Measurements from ENCODE around the gene SPATS2L. TPM values are rescaled to one million over a fixed set of nuclear protein-coding genes. Genes with fewer than 3 reads are reported as not detected.

SPATS2L gene
- total RNA-seq, 1 donor from 2014 or later: 79.9 TPM

DNA sequence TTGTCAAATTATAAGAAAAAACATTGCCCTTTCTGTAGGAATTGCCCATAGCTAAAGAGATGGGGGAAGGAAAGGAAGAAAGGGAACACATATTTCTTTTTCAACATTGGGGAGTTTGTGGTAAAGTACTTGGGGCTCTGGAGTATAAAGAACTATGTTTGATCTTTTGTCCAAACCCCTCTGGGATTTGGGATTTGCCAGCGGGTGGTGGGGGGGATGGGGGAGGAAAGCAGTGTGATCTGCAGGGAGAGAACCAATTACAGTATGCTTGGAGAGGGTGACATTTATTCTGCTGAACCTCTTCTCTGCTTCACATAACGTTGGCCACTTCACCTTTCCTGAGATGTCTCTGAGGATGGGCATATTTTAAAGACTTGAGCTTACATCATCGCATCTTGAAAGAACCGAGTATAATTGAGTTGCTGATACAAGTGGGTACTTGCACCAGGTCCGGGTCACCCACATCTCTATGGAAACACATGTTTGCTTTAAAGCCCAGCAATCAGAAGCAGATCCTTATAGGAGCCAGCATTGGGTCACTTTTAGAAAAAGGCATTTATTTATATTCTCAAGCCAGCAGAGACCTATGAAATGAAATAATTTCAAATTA, 73.1 kb downstream of the SPATS2L start:
- Histone ChIP-seq H3K4me3 (ENCODE audit: low read length in 3 of 3) (no peak overlapping the region), H3K9ac (ENCODE audit: low read depth in 1 of 3, low read length in 3 of 3) (no peak overlapping the region), H3K4me1 (ENCODE audit: control insufficient read depth in 3 of 3, insufficient read depth in 3 of 3, low read length in 3 of 3) (peaks cover 25 to 42% (median 38%) of the 10 kb centered on the region in 3 donors), H3K27ac (ENCODE audit: low read depth, low read length) (no peak overlapping the region), H3K9me3 (ENCODE audit: control insufficient read depth in 3 of 3, low read length in 3 of 3) (no peaks in the 10 kb centered on the region), H3K36me3 (ENCODE audit: control insufficient read depth in 3 of 3, insufficient read depth in 3 of 3, low read length in 3 of 3) (no peaks in the 10 kb centered on the region), H3K27me3 (ENCODE audit: control insufficient read depth in 3 of 3, insufficient read depth in 3 of 3, low read length in 3 of 3) (no peaks in the 10 kb centered on the region)

DNA sequence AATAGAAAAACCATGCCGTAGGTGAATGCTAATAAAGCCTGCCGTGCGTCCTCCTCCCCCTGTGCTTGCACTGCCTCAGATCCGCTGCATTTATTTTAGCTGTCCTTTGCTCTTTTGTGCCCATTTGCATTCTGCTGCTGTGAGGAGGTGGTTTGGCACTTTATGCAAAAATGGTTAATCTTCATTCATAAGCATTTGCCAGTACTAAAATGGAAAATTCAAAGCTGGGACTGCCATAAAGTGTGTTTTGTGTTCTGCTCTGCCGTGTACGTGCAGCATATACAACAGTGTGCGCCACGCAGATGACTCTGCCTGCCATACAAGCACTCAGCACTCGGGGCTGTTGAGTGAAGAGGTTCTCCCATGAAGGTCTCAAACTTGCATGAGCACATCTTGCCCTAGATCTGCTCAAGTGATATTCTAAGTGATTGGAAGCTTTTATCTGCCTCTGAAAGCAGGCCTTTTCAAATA, 73.6 kb downstream of the SPATS2L start:
- H3K4me1 ChIP-seq (ENCODE audit: control insufficient read depth in 3 of 3, insufficient read depth in 3 of 3, low read length in 3 of 3): peaks cover 25 to 42% (median 38%) of the 10 kb centered on the region in 3 donors
- no peaks in the 10 kb centered on the region for H3K27me3 ChIP-seq (ENCODE audit: control insufficient read depth in 3 of 3, insufficient read depth in 3 of 3, low read length in 3 of 3)
- H3K9me3 ChIP-seq (ENCODE audit: control insufficient read depth in 3 of 3, low read length in 3 of 3): no peaks in the 10 kb centered on the region
- H3K9ac ChIP-seq (ENCODE audit: low read depth in 1 of 3, low read length in 3 of 3): no peak overlapping the region
- no peak overlapping the region for H3K4me3 ChIP-seq (ENCODE audit: low read length in 3 of 3)
- no peak overlapping the region for H3K27ac ChIP-seq (ENCODE audit: low read depth, low read length)
- H3K36me3 ChIP-seq (ENCODE audit: control insufficient read depth in 3 of 3, insufficient read depth in 3 of 3, low read length in 3 of 3): no peaks in the 10 kb centered on the region

DNA sequence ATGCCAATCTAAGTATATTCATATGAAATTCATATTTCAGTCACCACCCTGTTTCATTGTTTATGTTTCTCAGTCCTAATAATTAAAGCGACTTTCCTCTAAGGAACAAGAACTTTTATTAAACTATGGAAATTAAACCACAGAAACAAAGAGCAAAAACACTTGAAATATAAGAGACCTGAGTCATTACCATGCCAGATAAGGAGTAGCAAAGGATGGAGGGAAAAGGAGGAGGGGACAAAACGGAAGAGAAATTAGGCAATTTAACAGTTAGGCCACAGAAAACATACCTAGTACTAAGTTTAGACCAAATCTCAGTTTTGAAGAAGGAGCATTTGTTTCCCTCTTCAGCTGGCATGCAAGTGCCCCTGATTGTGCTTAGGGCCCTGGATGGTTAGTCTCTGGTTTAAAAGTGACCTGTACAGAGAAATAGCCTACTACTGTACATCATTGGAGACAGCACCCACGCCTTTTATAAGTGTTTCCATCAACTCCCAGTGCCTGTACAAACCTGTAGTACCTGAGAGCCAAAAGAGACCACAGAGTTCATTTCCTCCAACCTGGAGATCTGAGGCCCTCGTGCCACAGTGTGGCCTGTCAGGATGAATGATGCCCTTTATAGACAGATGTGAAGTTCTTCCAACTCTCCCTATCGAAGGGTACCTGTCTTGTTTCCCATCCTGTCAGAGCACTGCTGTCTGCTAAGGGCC, 74.5 kb downstream of the SPATS2L start:
- H3K9me3 ChIP-seq (ENCODE audit: control insufficient read depth in 3 of 3, low read length in 3 of 3): no peaks in the 10 kb centered on the region
- H3K4me1 ChIP-seq (ENCODE audit: control insufficient read depth in 3 of 3, insufficient read depth in 3 of 3, low read length in 3 of 3): peaks cover 22 to 37% (median 31%) of the 10 kb centered on the region in 3 donors
- no peak overlapping the region for H3K27ac ChIP-seq (ENCODE audit: low read depth, low read length)
- no peaks in the 10 kb centered on the region for H3K27me3 ChIP-seq (ENCODE audit: control insufficient read depth in 3 of 3, insufficient read depth in 3 of 3, low read length in 3 of 3)
- no peaks in the 10 kb centered on the region for H3K36me3 ChIP-seq (ENCODE audit: control insufficient read depth in 3 of 3, insufficient read depth in 3 of 3, low read length in 3 of 3)
- H3K9ac ChIP-seq (ENCODE audit: low read depth in 1 of 3, low read length in 3 of 3): no peak overlapping the region
- H3K4me3 ChIP-seq (ENCODE audit: low read length in 3 of 3): no peak overlapping the region

DNA sequence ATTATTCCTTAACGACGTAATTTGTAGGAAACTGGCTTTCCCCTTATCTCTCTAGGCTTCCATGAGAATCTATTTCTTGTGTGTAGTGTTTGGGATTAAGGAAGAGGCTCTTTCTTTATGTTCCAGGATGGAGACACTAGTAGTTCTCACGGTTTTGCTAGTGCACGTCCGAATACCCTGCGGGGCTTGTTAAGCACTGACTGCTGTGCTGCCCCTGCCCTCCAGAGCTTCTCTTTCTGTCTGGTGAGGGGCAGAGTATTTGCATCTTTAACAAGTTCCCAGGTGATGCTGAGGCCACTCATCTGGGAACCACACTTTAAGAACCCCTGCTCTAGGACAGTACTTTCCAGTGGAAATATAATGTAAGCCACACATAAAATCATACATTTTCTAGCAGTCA, 76.4 kb downstream of the SPATS2L start:
- Histone ChIP-seq H3K9me3 (ENCODE audit: control insufficient read depth in 3 of 3, low read length in 3 of 3) (no peaks in the 10 kb centered on the region), H3K27me3 (ENCODE audit: control insufficient read depth in 3 of 3, insufficient read depth in 3 of 3, low read length in 3 of 3) (no peaks in the 10 kb centered on the region), H3K27ac (ENCODE audit: low read depth, low read length) (no peak overlapping the region), H3K4me1 (ENCODE audit: control insufficient read depth in 3 of 3, insufficient read depth in 3 of 3, low read length in 3 of 3) (peaks cover 9 to 19% (median 15%) of the 10 kb centered on the region in 3 donors), H3K9ac (ENCODE audit: low read depth in 1 of 3, low read length in 3 of 3) (no peak overlapping the region), H3K4me3 (ENCODE audit: low read length in 3 of 3) (peak overlapping the region in 1 of 3 donors; percentile 17), H3K36me3 (ENCODE audit: control insufficient read depth in 3 of 3, insufficient read depth in 3 of 3, low read length in 3 of 3) (no peaks in the 10 kb centered on the region)

DNA sequence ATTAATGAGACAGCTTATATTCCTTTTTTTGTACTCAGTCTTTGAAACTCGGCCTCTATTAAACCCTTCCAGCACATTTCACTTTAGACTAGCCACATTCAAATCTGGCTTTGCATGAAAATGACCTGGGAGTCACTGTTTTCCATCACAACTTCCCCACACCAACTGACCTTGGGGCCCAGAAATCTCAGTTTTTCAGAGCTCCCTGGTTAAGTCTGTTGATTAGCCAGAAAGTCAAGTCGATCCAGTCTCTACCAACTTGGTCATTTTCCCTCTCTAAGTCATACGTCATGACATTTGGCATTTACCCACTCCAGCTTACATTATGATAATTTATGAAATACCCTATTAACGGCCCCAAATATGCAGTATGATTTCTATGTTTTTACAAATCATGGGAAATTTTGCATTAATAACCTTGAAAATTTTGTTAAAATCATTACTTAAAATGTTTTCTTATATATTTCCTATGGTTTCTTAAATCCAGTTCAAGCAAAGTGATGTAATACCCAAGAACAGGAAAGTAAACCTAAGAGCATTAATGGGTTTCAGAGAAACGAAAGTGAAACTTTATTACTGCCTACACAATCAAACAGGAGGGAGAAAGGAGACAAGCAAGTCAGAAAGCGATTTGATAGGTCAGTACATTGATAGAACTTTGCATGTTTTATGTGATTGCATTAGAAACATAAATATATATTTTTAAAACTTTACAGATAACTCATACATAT, 77.1 kb downstream of the SPATS2L start:
- Histone ChIP-seq H3K27me3 (ENCODE audit: control insufficient read depth in 3 of 3, insufficient read depth in 3 of 3, low read length in 3 of 3) (no peaks in the 10 kb centered on the region), H3K9me3 (ENCODE audit: control insufficient read depth in 3 of 3, low read length in 3 of 3) (no peaks in the 10 kb centered on the region), H3K4me3 (ENCODE audit: low read length in 3 of 3) (peak overlapping the region in 2 of 3 donors; percentile 35 to 59), H3K27ac (ENCODE audit: low read depth, low read length) (no peak overlapping the region), H3K9ac (ENCODE audit: low read depth in 1 of 3, low read length in 3 of 3) (peak overlapping the region in 1 of 3 donors; percentile 53), H3K36me3 (ENCODE audit: control insufficient read depth in 3 of 3, insufficient read depth in 3 of 3, low read length in 3 of 3) (no peaks in the 10 kb centered on the region), H3K4me1 (ENCODE audit: control insufficient read depth in 3 of 3, insufficient read depth in 3 of 3, low read length in 3 of 3) (peaks cover 5 to 14% (median 12%) of the 10 kb centered on the region in 3 donors)

DNA sequence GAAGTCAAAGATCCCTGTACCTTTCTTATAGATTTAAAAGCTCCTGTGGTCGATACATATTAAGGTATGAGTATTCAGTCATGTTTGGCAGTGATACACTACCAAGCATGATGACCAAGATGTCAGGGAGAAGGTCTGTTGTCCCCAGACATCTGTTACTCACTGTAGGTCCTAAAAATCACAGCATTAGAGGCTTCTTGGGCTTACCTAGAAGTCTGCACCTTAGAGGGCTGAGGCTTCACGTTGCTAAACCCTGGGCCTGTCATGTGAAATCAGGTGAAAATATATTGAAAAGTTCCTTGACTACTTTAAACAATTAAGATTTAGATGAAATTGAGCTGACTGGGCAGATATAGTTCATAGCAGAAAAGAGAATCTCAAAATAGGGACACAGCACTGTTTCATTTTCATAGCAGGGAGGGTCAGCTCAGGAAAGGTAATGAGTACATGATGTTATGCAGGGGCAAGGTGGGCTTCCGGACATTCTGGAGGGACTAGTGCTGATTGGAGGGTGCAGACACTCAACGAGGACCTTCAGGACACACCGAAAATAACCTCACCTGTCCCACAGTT, 78.7 kb downstream of the SPATS2L start:
- H3K9me3 ChIP-seq (ENCODE audit: control insufficient read depth in 3 of 3, low read length in 3 of 3): no peaks in the 10 kb centered on the region
- peaks cover 8 to 13% (median 11%) of the 10 kb centered on the region in 3 donors for H3K36me3 ChIP-seq (ENCODE audit: control insufficient read depth in 3 of 3, insufficient read depth in 3 of 3, low read length in 3 of 3)
- H3K27ac ChIP-seq (ENCODE audit: low read depth, low read length): no peak overlapping the region
- H3K9ac ChIP-seq (ENCODE audit: low read depth in 1 of 3, low read length in 3 of 3): no peak overlapping the region
- no peak overlapping the region for H3K4me3 ChIP-seq (ENCODE audit: low read length in 3 of 3)
- peaks cover 2 to 5% (median 4%) of the 10 kb centered on the region in 3 donors for H3K4me1 ChIP-seq (ENCODE audit: control insufficient read depth in 3 of 3, insufficient read depth in 3 of 3, low read length in 3 of 3)
- no peaks in the 10 kb centered on the region for H3K27me3 ChIP-seq (ENCODE audit: control insufficient read depth in 3 of 3, insufficient read depth in 3 of 3, low read length in 3 of 3)

DNA sequence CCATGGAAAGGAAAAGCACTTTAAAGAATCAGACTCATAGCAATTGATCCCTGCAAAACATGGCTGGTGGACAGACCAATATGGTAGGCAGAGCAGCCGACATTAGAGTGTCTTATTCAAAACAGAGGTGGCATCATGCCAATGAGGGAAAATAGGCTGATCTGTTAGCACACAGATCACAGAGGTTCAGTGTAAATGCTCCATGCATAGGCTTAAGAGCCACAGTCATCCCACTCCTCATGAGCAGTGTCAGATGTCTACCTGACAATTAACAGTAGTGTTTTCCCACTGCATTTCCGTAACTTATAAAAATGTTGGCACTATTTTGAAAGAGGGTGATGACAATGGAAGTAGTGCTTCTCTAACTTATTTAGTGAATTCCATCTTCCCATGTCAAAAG, 86.7 kb downstream of the SPATS2L start:
- Histone ChIP-seq H3K27me3 (ENCODE audit: control insufficient read depth in 3 of 3, insufficient read depth in 3 of 3, low read length in 3 of 3) (no peaks in the 10 kb centered on the region), H3K36me3 (ENCODE audit: control insufficient read depth in 3 of 3, insufficient read depth in 3 of 3, low read length in 3 of 3) (peaks cover 12 to 17% (median 17%) of the 10 kb centered on the region in 3 donors), H3K27ac (ENCODE audit: low read depth, low read length) (no peak overlapping the region), H3K9me3 (ENCODE audit: control insufficient read depth in 3 of 3, low read length in 3 of 3) (no peaks in the 10 kb centered on the region), H3K4me3 (ENCODE audit: low read length in 3 of 3) (no peak overlapping the region), H3K4me1 (ENCODE audit: control insufficient read depth in 3 of 3, insufficient read depth in 3 of 3, low read length in 3 of 3) (no peaks in the 10 kb centered on the region), H3K9ac (ENCODE audit: low read depth in 1 of 3, low read length in 3 of 3) (no peak overlapping the region)

DNA sequence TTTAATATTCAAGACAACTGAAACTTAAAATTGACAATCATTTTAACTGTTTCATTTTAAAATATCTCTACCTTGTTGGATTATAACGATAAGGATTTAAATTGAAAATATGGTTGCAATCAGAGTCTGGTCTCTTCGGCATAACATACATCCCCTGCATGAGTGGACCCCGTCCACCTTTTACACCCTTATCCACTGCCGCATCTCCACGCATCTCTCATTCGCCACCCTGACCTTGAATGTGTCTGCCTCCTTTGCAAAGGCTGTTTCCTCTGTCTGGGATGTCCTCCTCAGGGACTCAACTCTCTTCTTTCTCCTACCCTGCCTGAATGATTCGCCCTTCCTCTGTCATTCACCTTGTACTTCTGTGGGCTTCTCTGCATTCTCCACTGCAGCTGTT, 87.6 kb downstream of the SPATS2L start:
- Histone ChIP-seq H3K9me3 (ENCODE audit: control insufficient read depth in 3 of 3, low read length in 3 of 3) (no peaks in the 10 kb centered on the region), H3K27me3 (ENCODE audit: control insufficient read depth in 3 of 3, insufficient read depth in 3 of 3, low read length in 3 of 3) (no peaks in the 10 kb centered on the region), H3K9ac (ENCODE audit: low read depth in 1 of 3, low read length in 3 of 3) (no peak overlapping the region), H3K27ac (ENCODE audit: low read depth, low read length) (no peak overlapping the region), H3K36me3 (ENCODE audit: control insufficient read depth in 3 of 3, insufficient read depth in 3 of 3, low read length in 3 of 3) (peaks cover 12 to 17% (median 16%) of the 10 kb centered on the region in 3 donors), H3K4me3 (ENCODE audit: low read length in 3 of 3) (no peak overlapping the region), H3K4me1 (ENCODE audit: control insufficient read depth in 3 of 3, insufficient read depth in 3 of 3, low read length in 3 of 3) (no peaks in the 10 kb centered on the region)

DNA sequence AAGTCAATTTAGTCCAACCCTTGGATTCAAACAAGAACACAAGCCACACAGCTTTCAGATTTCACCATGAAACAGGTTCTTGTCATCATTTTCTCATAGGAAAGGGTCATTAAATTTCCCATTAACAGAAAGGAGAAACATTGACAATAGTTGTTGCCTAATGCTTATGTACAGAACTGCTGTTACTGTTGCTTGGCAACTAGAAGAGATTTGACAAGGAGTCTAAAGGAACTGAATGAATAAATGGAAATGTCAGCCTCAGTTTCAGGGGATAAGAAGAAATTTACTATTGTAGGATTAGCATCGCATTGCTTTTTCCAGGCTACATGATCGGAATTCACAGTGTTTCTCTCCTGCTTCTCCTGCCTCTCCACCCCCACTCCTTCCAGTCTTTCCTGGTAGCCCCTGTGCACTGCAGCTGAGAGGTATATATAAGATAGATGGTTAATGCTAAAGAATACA, 90.3 kb downstream of the SPATS2L start:
- no peak overlapping the region for H3K27ac ChIP-seq (ENCODE audit: low read depth, low read length)
- no peaks in the 10 kb centered on the region for H3K9me3 ChIP-seq (ENCODE audit: control insufficient read depth in 3 of 3, low read length in 3 of 3)
- no peak overlapping the region for H3K9ac ChIP-seq (ENCODE audit: low read depth in 1 of 3, low read length in 3 of 3)
- no peaks in the 10 kb centered on the region for H3K4me1 ChIP-seq (ENCODE audit: control insufficient read depth in 3 of 3, insufficient read depth in 3 of 3, low read length in 3 of 3)
- no peak overlapping the region for H3K4me3 ChIP-seq (ENCODE audit: low read length in 3 of 3)
- no peaks in the 10 kb centered on the region for H3K27me3 ChIP-seq (ENCODE audit: control insufficient read depth in 3 of 3, insufficient read depth in 3 of 3, low read length in 3 of 3)
- H3K36me3 ChIP-seq (ENCODE audit: control insufficient read depth in 3 of 3, insufficient read depth in 3 of 3, low read length in 3 of 3): peaks cover 0 to 2% (median 0%) of the 10 kb centered on the region in 3 donors

Data from skeletal muscle tissue (tissue), 4 donors.